ENCODE results near the gene DCLK1.

DCLK1 gene

GRCh38 chr13:35894636-35895035 is 236.5 kb downstream of the DCLK1 start:
- DNase-seq (ENCODE audit: low read depth): no peak

GRCh38 chr13:35892837-35893814 is 238.1 kb downstream of the DCLK1 start:
- no peak for DNase-seq (ENCODE audit: low read depth)

- no peak for DNase-seq (ENCODE audit: low read depth)
Observed at GRCh38 chr13:35891507-35892441, 239.4 kb downstream of the DCLK1 start.

GRCh38 chr13:35889560-35889959 is 241.6 kb downstream of the DCLK1 start:
- DNase-seq (ENCODE audit: low read depth): no peak

GRCh38 chr13:35888981-35889380 is 242.2 kb downstream of the DCLK1 start:
- DNase-seq (ENCODE audit: low read depth): no peak

- DNase-seq (ENCODE audit: low read depth): no peak
Observed at GRCh38 chr13:35888457-35888883, 242.7 kb downstream of the DCLK1 start.

- no peak for DNase-seq (ENCODE audit: low read depth)
Observed at GRCh38 chr13:35887115-35887666, 244.0 kb downstream of the DCLK1 start.

GRCh38 chr13:35886332-35887114 is 244.7 kb downstream of the DCLK1 start:
- DNase-seq (ENCODE audit: low read depth): no peak

- no peak for DNase-seq (ENCODE audit: low read depth)
Observed at GRCh38 chr13:35884211-35884760, 246.9 kb downstream of the DCLK1 start.

- DNase-seq (ENCODE audit: low read depth): no peak
Observed at GRCh38 chr13:35882722-35883497, 248.3 kb downstream of the DCLK1 start.

GRCh38 chr13:35881360-35881759 is 249.8 kb downstream of the DCLK1 start:
- no peak for DNase-seq (ENCODE audit: low read depth)

- DNase-seq (ENCODE audit: low read depth): no peak
Observed at GRCh38 chr13:35879111-35879510, 252.1 kb downstream of the DCLK1 start.

GRCh38 chr13:35876601-35877000 is 254.6 kb downstream of the DCLK1 start:
- DNase-seq (ENCODE audit: low read depth): no peak

GRCh38 chr13:35874704-35875103 is 256.5 kb downstream of the DCLK1 start:
- no peak for DNase-seq (ENCODE audit: low read depth)

- DNase-seq (ENCODE audit: low read depth): no peak
Observed at GRCh38 chr13:35872369-35872768, 258.8 kb downstream of the DCLK1 start.

GRCh38 chr13:35871561-35871960 is 259.6 kb downstream of the DCLK1 start:
- no peak for DNase-seq (ENCODE audit: low read depth)

- no peak for DNase-seq (ENCODE audit: low read depth)
Observed at GRCh38 chr13:35866801-35867200, 264.4 kb downstream of the DCLK1 start.

GRCh38 chr13:35865341-35866240 is 265.6 kb downstream of the DCLK1 start:
- DNase-seq (ENCODE audit: low read depth): no peak

- no peak for DNase-seq (ENCODE audit: low read depth)
Observed at GRCh38 chr13:35860661-35861060, 270.5 kb downstream of the DCLK1 start.

Data from stimulated activated CD8-positive, alpha-beta memory T cell treated with anti-CD3 and anti-CD28 coated beads, Interleukin-12 subunit alpha, Interleukin-12 subunit beta, amount 100 ng/mL, for 4 hours (primary cell).